Stimulated activated CD8-positive, alpha-beta memory T cell treated with anti-CD3 and anti-CD28 coated beads, Interleukin-7, amount 100 ng/mL, for 4 hours (primary cell): ENCODE measurements around the gene CEACAM3.

ENCODE experiments used
- DNase-seq, 2 donors: peaks; one replicate each; pipeline ENCODE4 v3.0.0-alpha.2; 2020; ENCODE audit warnings: low read depth in 2 of 2

Gene CEACAM3

DNA sequence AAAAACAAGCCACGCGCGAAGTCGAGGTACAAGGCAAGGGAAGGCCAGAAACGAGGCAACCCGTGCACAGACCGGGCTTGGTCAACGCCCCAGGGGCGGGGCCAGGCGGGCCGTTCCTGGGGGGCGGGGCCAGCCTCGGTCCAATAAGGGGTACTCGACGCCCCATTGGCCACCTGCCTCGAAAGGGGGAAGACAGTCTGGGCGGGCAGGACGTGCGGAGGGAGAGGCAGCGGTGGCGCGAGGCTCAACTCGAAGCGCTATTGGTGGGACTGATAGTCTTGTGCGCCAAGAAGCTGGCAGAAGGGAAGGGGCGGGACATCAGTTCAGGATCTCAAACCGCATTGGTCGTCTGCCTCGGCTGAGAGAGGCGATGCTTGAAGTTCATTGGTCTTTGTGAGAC lies 48.2 kb downstream of the CEACAM3 start, which contains the start of gene LYPD4:
Gene LYPD4, minus strand, starts transcription at position 83 of the 400 bp plus-strand sequence. CDS start 5,398 bp downstream, outside the sequence.
- no peak for DNase-seq

DNA sequence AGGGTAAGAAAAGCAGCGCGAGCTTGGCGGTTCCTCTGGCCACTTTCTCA lies 48.4 kb downstream of the CEACAM3 start, which contains the start of gene DMRTC2:
Gene DMRTC2, plus strand, starts transcription at position 42 of the 50 bp plus-strand sequence. CDS start 2,387 bp downstream, outside the sequence.
- DNase-seq, result no peak

DNA sequence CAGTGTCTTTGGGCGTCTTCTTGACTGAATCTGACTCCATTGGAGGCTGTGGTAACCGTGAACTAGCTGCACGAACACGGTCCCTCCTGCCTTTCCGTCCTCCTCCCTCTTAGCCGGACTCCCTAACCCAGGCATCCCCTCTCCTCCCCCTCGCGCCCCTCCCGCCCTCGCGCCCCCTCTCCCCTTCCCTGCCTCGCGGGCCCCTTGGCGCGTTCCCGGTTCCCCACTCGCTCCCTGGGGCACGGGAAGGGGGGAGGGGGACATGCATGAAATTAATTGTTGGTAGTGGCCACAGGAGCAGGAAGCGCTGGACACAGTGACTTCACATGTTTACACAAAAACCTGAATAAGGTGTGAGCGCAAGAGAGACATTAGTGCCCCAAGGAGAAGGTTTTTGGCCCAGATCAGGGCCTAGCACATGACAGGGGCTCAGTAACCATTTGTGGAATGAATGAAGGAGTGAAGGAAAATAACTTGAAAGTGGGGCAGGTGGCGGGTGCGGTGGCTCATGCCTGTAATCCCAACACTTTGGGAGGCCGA lies 48.7 kb downstream of the CEACAM3 start:
- no peak for DNase-seq

DNA sequence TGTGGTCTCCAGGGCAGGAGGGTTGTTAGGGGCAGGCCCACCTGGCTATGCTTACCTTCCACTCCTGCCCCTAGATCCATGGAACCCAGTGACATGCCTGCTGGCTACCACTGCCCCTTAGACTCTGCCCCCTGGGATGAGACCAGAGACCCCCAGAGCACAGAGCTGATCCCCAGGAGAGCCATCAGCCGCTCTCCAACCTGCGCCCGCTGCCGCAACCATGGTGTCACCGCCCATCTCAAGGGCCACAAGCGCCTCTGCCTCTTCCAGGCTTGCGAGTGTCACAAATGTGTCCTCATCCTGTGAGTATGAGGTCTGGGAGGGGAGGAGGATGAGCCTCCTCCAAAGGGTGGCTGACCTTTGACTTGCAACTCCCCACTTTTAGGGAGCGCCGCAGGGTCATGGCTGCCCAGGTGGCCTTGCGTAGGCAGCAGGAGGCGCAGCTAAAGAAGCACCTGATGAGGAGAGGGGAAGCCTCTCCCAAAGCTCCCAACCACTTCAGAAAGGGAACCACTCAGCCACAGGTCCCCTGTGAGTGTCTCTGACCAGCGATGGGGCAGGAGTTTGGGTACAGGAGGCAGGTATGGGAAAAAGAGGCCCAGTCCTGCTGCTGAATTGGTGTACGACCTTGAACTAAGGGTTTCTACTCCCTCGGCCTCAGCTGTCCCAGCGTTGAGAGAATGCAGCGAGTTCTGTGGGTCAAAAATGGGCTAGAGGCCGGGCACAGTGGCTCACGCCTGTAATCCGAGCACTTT lies 51.1 kb downstream of the CEACAM3 start:
- DNase-seq, result no peak

DNA sequence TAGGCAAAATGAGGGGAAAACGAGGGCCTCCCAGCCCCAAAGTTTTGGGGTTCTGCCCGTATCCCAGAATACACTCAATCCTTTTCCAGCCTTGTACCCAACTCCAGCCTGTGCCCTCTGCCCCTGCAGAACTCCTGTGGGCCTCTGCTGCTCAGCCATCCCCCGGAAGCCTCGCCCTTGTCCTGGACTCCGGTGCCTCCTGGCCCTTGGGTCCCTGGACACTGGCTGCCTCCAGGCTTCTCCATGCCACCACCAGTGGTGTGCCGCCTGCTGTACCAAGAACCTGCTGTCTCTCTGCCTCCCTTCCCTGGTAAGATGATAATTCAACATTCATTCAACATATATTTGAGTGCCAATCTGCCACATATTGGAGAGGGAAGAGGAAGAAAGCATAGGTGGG lies 52.3 kb downstream of the CEACAM3 start:
- DNase-seq, result no peak

DNA sequence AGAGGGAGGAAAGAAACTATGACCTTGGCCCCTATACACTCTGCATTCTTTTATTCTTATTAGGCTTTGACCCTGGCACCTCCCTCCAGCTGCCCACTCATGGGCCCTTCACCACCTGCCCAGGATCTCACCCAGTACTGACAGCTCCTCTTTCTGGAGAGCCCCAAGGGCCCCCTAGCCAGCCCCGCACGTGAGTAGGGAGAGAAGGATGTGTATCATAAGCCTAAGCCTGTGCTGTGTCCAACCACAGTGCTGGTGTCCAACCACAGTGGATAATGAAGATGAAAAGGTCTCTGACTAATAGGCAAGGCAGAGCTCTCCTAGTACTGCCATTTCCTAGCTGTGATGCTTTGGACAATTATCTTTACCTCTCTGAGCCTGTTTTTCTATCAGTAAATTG lies 52.7 kb downstream of the CEACAM3 start:
- DNase-seq, result no peak

DNA sequence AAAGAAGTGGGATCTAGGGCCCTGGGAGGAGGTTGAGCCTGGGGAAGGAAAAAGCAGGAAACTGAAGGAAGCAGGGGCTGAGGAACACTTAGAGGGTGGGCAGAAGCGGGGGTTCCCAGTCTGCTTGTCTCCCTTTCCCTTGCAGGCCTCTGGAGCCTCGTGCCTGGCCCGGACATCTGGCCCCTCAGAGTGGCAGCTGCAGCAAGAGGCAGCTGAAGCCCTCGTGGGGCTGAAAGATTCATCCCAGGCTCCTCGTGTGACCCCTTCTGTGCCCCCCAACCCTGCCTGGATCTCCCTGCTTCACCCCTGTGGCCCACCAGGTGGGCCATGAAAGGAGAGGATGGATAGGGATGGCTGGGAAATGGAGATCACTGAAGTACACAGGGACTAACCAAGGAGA lies 54.0 kb downstream of the CEACAM3 start:
- no peak for DNase-seq

DNA sequence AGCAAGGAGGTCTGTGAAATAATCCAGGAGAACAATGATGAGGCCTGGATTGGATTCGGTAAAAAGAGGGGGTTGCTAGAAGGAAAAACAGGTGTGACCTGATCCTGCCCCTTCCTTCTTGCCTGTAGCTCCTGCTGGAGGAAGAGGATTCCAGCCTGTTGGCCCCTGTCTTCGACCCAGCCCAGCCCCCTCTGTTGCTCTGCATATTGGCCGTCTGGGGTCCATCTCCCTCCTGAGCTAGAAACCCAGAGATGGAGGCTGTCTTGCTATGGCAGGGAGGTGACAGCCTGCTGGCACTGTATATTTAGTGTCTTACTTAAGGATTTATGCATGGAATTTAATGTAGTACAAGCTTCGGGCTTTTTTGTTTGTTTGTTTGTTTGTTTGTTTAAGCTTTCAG lies 55.1 kb downstream of the CEACAM3 start:
- no peak for DNase-seq

DNA sequence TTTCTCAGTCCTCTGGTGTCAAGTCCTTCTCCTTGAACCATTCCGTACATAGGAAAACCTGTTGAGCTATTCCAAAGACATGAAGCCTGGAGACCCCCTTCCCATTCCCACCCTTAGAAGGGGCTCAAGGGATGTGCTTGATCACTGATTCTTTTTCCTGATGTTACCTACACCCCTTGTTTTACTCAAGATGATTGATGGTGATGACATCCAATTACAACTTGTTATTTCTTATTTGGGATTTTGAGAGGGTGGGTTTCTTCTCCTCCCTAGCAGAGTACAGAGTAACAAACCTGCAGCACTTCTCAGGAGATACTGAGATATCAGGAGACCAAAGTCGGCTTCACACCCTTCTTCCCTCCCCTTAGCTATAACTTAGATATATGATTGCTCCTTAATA lies 57.0 kb downstream of the CEACAM3 start:
- no peak for DNase-seq

DNA sequence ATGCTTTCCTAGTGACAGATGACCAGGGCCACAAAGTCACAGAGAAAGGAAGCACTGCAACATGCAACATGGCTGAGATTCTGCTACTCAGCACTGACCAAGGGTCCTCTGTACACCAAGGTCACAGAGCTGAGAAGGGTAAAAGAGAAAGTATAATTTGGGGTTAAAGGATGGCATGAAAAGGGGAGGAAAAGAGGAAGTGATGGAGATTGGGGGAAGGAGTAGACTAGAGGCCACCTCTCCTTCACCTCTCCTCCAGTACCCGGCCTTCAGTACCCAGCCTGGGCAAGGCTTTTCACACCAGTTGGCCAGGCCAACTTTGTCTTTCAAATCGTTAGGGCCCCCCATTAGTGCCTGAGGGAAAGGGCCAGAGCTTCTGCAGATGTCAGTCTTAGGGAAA lies 57.4 kb downstream of the CEACAM3 start:
- no peak for DNase-seq

DNA sequence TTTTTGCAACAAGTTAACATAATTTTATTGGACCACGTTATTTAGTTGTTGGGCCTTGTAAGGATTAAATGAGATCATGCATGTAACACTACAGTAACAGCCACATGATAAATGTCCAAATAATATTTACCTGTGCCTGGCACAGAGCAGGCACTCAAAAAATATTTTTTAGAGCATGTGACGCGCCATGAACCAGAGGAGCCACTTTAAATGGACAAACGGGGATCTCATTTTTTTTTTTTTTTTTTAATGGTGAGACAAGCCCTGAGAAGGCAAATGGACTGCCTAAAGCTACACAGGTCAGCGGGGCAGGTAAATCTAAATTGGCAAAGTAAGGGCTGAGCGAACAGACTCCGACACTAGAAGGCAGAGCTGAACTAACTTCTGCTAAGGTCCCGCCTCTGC lies 62.8 kb downstream of the CEACAM3 start:
- no peak for DNase-seq

DNA sequence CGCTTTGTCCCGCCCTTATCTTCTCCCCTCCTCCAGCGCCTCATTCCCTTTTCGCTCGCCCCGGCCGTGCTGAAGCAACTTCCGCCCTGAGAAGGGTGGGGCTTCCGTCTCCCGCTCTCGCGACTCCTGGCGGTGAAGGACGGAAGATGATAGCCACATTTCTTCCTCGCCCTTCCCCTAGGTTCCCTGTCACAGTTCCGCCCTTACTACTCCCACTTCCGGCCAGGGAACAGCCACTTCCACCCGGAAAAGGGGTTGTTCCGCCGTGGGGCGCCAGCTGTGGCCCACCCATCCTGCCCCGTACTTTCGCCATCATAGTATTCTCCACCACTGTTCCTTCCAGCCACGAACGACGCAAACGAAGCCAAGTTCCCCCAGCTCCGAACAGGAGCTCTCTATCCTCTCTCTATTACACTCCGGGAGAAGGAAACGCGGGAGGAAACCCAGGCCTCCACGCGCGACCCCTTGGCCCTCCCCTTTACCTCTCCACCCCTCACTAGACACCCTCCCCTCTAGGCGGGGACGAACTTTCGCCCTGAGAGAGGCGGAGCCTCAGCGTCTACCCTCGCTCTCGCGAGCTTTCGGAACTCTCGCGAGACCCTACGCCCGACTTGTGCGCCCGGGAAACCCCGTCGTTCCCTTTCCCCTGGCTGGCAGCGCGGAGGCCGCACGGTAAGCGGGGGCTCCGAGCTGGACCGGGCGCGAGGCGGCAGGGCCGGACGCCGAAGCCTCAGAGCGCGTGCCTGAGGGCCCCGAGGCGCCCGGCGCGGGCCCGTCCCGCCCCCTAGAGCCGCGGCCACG lies 63.4 kb downstream of the CEACAM3 start, which contains the start of gene RPS19:
Gene RPS19, plus strand, starts transcription at position 638 of the 801 bp plus-strand sequence. CDS start 520 bp downstream, outside the sequence.
- DNase-seq, result peak; percentile 95 to 97

DNA sequence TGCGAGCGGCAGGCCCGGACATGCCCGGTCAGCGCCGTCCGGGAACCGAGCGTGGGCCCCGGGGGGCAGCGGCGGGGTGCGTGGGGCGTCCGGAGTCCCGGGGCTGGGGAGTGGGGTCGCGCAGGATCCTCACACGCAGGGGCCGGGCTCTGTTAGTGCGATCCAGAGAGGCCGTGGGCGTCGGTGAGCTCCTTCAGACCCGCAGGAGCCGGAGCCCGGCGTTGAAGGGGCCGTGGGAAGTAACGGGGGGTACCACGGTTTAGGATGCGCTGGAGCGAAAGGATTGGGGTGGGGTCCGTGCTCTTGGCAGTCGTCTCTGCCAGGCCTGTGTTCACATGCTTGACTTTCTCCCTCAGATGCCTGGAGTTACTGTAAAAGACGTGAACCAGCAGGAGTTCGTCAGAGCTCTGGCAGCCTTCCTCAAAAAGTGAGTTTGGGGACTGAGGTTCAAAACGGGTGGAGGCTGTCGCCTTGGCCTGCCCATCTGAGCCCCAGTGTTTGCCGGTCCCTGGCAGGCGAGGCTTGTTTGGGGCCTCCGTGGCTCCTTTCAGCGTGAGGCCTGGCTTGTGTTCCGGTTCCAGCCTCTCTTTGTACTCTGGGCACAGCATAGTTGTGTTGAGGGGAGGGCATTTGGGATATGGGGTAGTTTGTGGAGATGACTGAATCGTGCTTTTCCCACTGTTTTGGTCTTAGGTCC lies 64.2 kb downstream of the CEACAM3 start:
- DNase-seq, result no peak
